Testis (tissue), 2 donors: ENCODE measurements around the gene AR.

Experiments
- POLR2A ChIP-seq: fragments of 450-650 bp; IDR thresholded peaks from one replicate; pipeline ENCODE4 v1.6.1; 2017; ENCODE audit warnings: antibody characterized with exemption, mild to moderate bottlenecking, moderate library complexity
- TF ChIP-seq, protein P1 (sequence below), 3 experiments: fragments of 450-650 bp in 2 of 3; fragments of 200-600 bp in 1 of 3; sonication (generic) in 1 of 3; IDR thresholded peaks; one replicate each; pipeline ENCODE4 v1.5.1; 2016 to 2019; ENCODE audit warnings: antibody characterized with exemption in 3 of 3, mild to moderate bottlenecking in 2 of 3, moderate library complexity in 1 of 3

DNA sequence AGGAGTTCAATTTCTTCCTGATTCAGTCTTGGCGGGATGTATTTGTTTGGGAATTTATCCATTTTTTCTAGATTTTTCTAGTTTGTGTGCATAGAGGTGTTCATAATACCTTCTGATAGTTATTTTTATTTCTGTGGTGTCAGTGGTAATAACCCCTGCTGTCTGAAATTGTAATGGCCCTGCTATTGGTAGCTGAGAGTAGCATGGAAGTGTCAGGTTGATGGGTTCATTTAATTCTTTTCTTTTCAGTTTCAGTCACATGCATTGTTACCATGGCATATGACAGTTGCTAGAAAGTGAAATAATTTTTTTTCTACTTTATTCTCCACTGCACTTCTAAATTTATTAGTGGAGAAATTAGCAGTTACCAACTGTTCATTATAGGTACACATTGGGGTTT lies 20.7 kb downstream of the AR start:
- TF ChIP-seq, protein P1, sequence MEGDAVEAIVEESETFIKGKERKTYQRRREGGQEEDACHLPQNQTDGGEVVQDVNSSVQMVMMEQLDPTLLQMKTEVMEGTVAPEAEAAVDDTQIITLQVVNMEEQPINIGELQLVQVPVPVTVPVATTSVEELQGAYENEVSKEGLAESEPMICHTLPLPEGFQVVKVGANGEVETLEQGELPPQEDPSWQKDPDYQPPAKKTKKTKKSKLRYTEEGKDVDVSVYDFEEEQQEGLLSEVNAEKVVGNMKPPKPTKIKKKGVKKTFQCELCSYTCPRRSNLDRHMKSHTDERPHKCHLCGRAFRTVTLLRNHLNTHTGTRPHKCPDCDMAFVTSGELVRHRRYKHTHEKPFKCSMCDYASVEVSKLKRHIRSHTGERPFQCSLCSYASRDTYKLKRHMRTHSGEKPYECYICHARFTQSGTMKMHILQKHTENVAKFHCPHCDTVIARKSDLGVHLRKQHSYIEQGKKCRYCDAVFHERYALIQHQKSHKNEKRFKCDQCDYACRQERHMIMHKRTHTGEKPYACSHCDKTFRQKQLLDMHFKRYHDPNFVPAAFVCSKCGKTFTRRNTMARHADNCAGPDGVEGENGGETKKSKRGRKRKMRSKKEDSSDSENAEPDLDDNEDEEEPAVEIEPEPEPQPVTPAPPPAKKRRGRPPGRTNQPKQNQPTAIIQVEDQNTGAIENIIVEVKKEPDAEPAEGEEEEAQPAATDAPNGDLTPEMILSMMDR (IDR thresholded peaks at IDR 0.05): no peak
- TF ChIP-seq POLR2A: no peak
